Measurements from ENCODE around the gene MYO7A.

MYO7A gene

DNA sequence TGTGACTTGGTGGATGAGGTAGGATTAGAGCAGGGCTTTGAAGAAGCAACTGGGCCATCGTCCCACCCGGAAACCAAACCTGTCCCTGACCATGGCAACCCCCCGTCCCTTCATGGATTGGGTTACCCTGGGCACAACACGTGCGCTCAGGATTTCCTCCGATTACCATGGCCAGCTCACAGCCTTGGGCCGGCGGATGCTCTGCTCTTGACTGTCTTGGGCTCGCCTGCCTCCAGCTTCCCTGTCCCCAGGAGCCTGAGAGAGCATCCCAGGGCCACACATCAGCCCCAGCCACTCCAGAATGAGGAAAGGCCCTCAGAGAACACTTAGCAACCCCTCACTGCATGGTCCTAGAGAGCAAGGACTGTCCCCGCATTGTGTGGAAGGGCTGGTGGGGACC lies 22.8 kb downstream of the MYO7A start:
- TF ChIP-seq, protein P1, sequence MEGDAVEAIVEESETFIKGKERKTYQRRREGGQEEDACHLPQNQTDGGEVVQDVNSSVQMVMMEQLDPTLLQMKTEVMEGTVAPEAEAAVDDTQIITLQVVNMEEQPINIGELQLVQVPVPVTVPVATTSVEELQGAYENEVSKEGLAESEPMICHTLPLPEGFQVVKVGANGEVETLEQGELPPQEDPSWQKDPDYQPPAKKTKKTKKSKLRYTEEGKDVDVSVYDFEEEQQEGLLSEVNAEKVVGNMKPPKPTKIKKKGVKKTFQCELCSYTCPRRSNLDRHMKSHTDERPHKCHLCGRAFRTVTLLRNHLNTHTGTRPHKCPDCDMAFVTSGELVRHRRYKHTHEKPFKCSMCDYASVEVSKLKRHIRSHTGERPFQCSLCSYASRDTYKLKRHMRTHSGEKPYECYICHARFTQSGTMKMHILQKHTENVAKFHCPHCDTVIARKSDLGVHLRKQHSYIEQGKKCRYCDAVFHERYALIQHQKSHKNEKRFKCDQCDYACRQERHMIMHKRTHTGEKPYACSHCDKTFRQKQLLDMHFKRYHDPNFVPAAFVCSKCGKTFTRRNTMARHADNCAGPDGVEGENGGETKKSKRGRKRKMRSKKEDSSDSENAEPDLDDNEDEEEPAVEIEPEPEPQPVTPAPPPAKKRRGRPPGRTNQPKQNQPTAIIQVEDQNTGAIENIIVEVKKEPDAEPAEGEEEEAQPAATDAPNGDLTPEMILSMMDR (IDR thresholded peaks at IDR 0.05; ENCODE audit: low read length, missing control alignments), result no peak
- DNase-seq (ENCODE audit: low read depth), result no peak
- H3K4me3 ChIP-seq (replicated peaks; ENCODE audit: low read depth, low read length), result no peak overlapping the region

DNA sequence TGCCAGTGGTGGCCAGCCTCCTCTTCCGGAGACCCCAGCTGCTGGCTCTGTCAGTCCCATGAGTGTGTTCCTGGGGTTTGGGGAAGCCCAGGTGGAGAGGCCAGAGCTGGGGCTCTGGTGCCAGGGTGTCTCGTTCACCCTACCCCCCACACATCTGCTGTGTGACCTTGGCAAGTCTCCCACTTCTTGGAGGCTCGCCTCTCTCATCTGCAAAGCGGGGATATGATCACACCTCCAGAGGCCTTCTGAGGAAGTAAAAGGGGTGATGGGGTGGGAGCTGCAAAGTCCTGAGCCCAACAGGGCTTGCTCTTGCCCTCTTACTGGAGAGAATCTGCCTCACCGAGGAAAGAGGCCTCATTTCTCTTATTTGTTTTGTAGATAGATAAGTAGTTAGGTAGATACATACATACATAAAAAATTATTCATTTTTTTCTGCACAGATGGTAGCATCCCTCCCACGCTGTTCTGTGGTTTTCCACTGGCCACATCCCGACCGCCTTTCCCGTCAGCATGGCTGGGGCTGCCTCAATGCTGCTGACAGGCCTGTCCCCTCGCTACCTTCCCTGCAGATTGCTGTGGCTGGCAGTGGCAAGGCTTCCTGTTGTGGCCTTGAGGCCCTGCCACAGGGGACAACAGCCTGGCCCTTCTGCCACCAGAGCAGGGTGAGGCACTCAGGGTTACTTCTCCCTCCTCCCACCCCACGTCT lies 23.9 kb downstream of the MYO7A start:
- no peak overlapping the region for H3K4me3 ChIP-seq (replicated peaks; ENCODE audit: low read depth, low read length)
- peak; percentile 36 for DNase-seq (ENCODE audit: low read depth)
- TF ChIP-seq, protein P1 (IDR thresholded peaks at IDR 0.05; ENCODE audit: low read length, missing control alignments), result no peak

DNA sequence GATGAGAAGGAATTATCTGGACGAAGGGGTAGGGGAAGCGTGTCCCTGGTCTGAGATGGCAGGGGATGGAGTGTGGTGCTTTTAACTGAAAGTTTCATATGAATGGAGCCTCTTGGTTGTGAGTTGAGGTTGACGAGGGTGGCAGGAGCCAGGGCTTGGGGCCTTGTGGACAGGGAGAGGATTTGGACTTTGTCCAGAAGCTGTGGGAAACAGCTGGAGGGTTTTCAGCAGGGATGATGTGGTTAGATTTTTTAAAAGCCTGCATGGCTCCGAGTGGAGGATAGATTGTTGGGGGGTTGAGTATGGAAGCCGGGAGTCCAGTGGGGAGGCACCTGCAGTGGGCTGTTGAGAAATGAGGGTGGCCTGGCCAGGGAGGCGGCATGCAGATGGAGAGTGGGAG lies 24.8 kb downstream of the MYO7A start:
- TF ChIP-seq, protein P1 (IDR thresholded peaks at IDR 0.05; ENCODE audit: low read length, missing control alignments), result no peak
- DNase-seq (ENCODE audit: low read depth), result peak; percentile 35
- H3K4me3 ChIP-seq (replicated peaks; ENCODE audit: low read depth, low read length), result no peak overlapping the region

DNA sequence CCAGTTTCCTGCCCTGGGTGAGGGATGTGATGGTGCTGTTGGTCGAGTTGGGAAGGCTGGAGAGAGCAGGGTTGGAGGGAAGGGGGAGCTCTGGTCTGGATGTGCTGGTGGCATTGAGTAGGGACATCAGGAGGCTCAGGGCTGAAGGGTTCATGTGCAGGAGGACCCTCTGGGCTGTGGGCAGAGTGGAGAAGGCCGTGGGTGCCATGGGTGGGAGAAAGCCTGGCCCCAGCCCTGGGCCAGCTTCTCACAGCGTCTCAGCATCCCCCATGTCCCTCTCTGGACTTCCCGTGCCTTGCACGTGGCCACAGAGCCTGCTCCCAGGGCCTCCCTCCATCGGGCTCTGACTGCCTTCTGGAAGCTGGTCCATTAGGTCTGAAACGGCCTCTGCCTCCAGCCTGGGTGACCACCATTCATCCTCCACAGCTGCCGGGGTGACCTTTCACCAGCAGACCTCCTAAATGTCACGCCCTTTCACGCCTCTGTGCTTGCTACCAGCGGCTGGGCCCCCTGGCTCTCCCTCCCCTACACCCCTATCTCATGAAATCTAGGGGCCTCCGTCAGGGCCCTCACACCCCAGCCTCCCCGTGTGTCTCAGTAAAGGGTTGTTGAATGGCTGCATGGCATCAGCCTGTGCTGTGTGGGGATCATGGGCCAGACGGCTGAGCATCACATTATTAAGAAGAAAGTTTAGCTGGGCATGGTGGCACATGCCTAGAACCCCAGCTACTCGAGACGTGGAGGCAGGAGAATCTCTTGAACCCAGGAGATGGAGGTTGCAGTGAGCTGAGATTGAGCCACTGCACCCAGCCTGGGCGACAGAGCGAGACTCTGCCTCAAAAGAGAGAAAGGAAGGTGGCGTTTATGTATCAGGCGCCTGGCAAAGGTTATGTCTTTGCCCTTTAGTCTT lies 25.5 kb downstream of the MYO7A start:
- no peak for DNase-seq (ENCODE audit: low read depth)
- H3K4me3 ChIP-seq (replicated peaks; ENCODE audit: low read depth, low read length), result no peak overlapping the region
- TF ChIP-seq, protein P1 (IDR thresholded peaks at IDR 0.05; ENCODE audit: low read length, missing control alignments), result no peak

DNA sequence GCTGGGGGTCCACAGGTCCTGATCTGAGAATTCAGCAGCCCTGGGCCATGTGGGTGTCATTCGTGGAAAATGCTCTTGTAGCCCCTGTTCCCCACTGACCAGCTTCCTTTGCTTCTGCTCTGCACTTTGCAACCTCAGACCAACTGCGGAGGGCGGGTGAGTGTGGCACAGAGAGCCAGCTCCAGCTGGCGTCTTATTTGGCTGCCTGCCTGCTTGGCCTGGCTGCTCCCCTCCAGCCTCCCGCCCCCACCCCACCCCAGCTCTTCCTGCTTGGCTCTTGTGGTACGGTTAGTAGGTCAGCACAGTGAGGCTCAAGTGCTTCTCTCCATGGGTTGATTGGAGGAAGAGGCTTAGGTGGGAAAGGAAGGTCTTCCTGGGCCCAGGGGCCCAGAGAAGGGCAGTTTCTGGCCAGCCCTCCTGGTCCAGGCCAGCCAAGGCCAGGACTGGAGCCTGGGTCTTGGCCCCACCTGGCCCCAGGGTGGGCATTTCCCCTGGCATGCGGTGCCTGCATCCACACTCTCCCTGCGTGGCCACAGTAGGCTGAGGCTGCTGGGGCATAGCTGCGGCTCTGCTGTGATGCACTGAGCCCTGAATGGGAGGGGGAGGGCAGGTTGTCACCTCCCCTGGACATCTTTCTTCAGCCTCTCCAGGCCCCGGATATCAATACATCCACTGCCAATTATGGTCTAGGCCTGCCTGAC lies 26.5 kb downstream of the MYO7A start:
- DNase-seq (ENCODE audit: low read depth), result no peak
- TF ChIP-seq, protein P1 (IDR thresholded peaks at IDR 0.05; ENCODE audit: low read length, missing control alignments), result no peak

DNA sequence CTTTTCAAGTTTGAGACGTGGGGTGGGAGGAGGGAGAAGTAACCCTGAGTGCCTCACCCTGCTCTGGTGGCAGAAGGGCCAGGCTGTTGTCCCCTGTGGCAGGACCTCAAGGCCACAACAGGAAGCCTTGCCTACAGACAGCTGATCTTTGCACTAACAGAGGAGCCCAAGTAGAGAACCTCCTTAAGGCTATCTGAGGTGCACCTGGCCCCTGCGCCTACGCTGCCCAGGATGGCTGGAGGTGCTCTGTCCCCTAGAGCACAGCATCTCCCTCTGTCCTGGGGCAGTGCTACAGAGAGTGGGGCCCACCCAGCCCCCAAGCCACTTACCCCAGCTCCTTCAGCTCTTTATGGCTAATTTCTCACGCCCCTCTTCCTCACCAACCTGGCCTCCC lies 27.0 kb downstream of the MYO7A start:
- no peak for DNase-seq (ENCODE audit: low read depth)
- H3K4me3 ChIP-seq (replicated peaks; ENCODE audit: low read depth, low read length), result no peak overlapping the region
- TF ChIP-seq, protein P1 (IDR thresholded peaks at IDR 0.05; ENCODE audit: low read length, missing control alignments), result no peak

More for the DNA sequence above, 26.5 kb downstream of the MYO7A start:
- no peak overlapping the region for H3K4me3 ChIP-seq (replicated peaks; ENCODE audit: low read depth, low read length)

Data from fibroblast of pulmonary artery (primary cell).